Esophagus squamous epithelium (tissue), 5 donors: Measurements from ENCODE around the gene SOSTDC1. TPM values are rescaled to one million over a fixed set of nuclear protein-coding genes. Genes with fewer than 3 reads are reported as not detected.
"Not testable (repeated sequence)": the region's sequence is repeated elsewhere in the genome, so short reads cannot be mapped to it uniquely, and the experiment has no call there.

ENCODE experiments used
- DNase-seq: peaks from one replicate; lab custom pipeline; 2025; lab: John Stamatoyannopoulos, UW
- H3K27ac ChIP-seq, 4 donors: fragments of 200-600 bp; sonication (generic); one replicate each; pipeline ENCODE4 v1.5.1; 2016 to 2019; ENCODE audit warnings: mild to moderate bottlenecking in 1 of 4
- H3K27me3 ChIP-seq, 4 donors: fragments of 200-600 bp; sonication (generic); 1 replicate in 3 of 4; 2 replicates in 1 of 4; pipeline versions ENCODE4 v1.5.1 to v1.6.0; 2017 to 2021; ENCODE audit warnings: antibody characterized with exemption in 1 of 4
- H3K36me3 ChIP-seq, 3 donors: fragments of 200-600 bp; sonication (generic); one replicate each; pipeline ENCODE4 v1.5.1; 2016 to 2019
- H3K4me1 ChIP-seq, 3 donors: fragments of 200-600 bp; sonication (generic); one replicate each; pipeline ENCODE4 v1.5.1; 2017 to 2019
- H3K4me3 ChIP-seq, 4 donors: fragments of 200-600 bp; sonication (generic); 1 replicate in 3 of 4; 2 replicates in 1 of 4; pipeline ENCODE4 v1.5.1; 2016 to 2019; ENCODE audit warnings: mild to moderate bottlenecking in 2 of 4, moderate library complexity in 1 of 4
- H3K9me3 ChIP-seq, 3 donors: fragments of 200-600 bp; sonication (generic); one replicate each; pipeline ENCODE4 v1.5.1; 2016 to 2019
- POLR2A ChIP-seq, 4 donors: fragments of 450-650 bp; IDR thresholded peaks; one replicate each; pipeline ENCODE4 v1.6.1; 2017; ENCODE audit warnings: antibody characterized with exemption in 4 of 4, mild to moderate bottlenecking in 4 of 4, moderate library complexity in 3 of 4
- WGBS, 2 donors: methylation state at CpG; one replicate each; pipeline ENCODE4 v1.1.5; 2018; 5-methylcytosine and 5-hydroxymethylcytosine counted together
- intact Hi-C: fragments of 100-400 bp; cut with DNase I; formaldehyde crosslinking; loops from one replicate; pipeline ENCODE4 v1.15.0; 2022
- total RNA-seq, 4 donors: library from RNA; depleted of rRNA; stranded (reverse); fragments of >200 nt; gene quantifications; one replicate each; pipeline ENCODE4 v1.1.0, GENCODE V29; 2016
- TF ChIP-seq, protein P1 (sequence below), 6 experiments: fragments of 450-650 bp in 4 of 6; fragments of 200-600 bp in 2 of 6; sonication (generic) in 2 of 6; IDR thresholded peaks; one replicate each; pipeline ENCODE4 v1.5.1; 2016 to 2019; ENCODE audit warnings: antibody characterized with exemption in 6 of 6, mild to moderate bottlenecking in 4 of 6, moderate library complexity in 4 of 6
- donor health status: DM: yes; HTN: yes; CAD: no.

SOSTDC1 gene
- total RNA-seq, 4 donors from 2014 or later = 0.70 to 2.8 (median 2.6) TPM

DNA sequence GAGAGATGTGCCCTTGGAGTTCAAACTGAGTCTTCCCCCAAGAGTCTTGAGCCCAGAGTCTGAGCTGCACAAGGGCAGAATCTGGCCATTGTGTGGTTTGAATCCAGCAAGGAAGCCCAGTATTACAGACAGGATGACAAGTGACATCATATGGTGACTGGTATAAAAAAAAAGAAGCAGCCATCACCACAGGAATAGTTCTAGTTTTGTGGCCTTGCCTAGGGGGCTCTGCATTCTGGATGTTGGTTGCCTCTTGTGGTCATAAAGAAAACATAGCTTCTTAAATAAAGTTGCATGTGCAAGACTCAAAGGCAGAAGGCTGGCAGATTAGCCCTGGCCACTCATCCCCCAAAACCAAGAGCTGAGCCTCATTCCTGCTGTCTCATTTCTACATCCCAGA lies 44.3 kb upstream of the SOSTDC1 start:
- no peaks in the 10 kb centered on the region for H3K27me3 ChIP-seq
- intact Hi-C loops = no loop called here
- no peaks in the 10 kb centered on the region for H3K4me1 ChIP-seq
- no peak for DNase-seq
- TF ChIP-seq, protein P1, sequence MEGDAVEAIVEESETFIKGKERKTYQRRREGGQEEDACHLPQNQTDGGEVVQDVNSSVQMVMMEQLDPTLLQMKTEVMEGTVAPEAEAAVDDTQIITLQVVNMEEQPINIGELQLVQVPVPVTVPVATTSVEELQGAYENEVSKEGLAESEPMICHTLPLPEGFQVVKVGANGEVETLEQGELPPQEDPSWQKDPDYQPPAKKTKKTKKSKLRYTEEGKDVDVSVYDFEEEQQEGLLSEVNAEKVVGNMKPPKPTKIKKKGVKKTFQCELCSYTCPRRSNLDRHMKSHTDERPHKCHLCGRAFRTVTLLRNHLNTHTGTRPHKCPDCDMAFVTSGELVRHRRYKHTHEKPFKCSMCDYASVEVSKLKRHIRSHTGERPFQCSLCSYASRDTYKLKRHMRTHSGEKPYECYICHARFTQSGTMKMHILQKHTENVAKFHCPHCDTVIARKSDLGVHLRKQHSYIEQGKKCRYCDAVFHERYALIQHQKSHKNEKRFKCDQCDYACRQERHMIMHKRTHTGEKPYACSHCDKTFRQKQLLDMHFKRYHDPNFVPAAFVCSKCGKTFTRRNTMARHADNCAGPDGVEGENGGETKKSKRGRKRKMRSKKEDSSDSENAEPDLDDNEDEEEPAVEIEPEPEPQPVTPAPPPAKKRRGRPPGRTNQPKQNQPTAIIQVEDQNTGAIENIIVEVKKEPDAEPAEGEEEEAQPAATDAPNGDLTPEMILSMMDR (IDR thresholded peaks at IDR 0.05) = no peak
- TF ChIP-seq POLR2A (IDR thresholded peaks at IDR 0.05) = no peak
- H3K27ac ChIP-seq = no peak overlapping the region
- H3K9me3 ChIP-seq = no peaks in the 10 kb centered on the region
- H3K4me3 ChIP-seq = no peak overlapping the region
- H3K36me3 ChIP-seq = no peaks in the 10 kb centered on the region

DNA sequence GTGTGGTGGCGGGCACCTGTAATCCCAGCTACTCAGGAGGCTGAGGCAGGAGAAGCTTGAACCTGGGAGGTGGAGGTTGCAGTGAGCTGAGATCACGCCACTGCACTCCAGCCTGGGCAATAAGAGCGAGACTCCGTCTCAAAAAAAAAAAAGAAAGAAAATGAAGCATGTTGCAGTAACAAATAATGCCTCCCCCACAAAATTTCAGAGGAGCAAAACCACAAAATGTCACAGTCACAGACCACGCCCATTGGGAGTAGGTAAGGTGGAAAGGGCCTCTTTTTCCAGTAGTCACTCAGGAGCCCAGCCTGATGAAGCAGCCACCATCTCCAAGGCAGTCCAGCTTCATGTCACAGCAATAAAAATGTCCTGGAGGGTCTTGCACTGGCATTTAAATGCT lies 40.9 kb upstream of the SOSTDC1 start:
- H3K4me3 ChIP-seq, H3K27ac ChIP-seq, H3K9me3 ChIP-seq, H3K36me3 ChIP-seq, H3K4me1 ChIP-seq, intact Hi-C loops, H3K27me3 ChIP-seq, DNase-seq: not testable (repeated sequence)
- WGBS, 2 donors = 77 to 78% methylated on average over 4 to 5 of the region's 5 CpGs

DNA sequence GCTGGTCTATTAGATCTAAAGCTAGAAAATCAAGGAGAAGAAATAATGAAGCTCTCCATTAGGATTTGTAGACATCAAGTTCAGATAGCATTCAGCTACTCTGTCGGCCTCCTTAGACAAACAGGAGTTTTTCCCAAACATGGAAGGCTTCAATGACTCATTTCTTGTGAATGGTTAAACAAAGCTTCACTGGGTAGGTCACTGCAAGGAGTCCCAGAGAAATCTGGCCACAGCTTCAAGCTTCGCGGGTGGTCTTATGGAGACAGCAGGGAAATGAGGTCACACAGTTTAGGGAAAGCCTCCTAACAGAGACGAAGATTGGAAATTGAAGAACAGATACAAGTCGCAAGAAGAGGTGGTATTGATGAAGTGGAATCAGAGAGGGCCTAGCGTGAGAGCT lies 38.5 kb upstream of the SOSTDC1 start:
- no peak for TF ChIP-seq POLR2A (IDR thresholded peaks at IDR 0.05)
- TF ChIP-seq, protein P1 (IDR thresholded peaks at IDR 0.05) = no peak
- 78 to 82% methylated on average over 6 of the region's 6 CpGs for WGBS, 2 donors
- Histone ChIP-seq H3K36me3 (no peaks in the 10 kb centered on the region), H3K9me3 (no peaks in the 10 kb centered on the region), H3K27me3 (no peaks in the 10 kb centered on the region), H3K27ac (no peak overlapping the region), H3K4me3 (no peak overlapping the region), H3K4me1 (no peaks in the 10 kb centered on the region)
- intact Hi-C loops = no loop called here
- DNase-seq = no peak

DNA sequence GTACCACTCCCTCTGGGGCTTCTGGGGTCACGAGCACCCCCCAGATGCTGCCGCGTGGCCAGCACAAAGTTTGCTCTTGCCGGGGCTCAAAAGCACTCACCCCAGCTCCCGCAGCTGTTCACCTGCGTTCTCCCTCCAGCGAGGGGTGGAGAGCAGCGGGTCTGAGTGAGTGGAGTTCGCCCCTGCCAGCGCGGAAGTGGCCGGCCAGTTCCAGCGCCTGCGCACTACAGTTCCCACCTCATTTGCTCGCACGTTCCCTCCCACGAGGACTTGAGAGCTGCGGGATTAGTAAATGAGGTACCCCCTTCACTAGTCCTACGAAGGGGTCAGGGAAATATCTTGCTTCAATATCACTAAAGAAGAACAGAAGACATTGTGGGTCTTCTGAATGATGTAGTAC lies 36.8 kb upstream of the SOSTDC1 start:
- 93 to 98% methylated on average over 15 to 19 of the region's 19 CpGs for WGBS, 2 donors
- H3K4me1 ChIP-seq = no peaks in the 10 kb centered on the region

DNA sequence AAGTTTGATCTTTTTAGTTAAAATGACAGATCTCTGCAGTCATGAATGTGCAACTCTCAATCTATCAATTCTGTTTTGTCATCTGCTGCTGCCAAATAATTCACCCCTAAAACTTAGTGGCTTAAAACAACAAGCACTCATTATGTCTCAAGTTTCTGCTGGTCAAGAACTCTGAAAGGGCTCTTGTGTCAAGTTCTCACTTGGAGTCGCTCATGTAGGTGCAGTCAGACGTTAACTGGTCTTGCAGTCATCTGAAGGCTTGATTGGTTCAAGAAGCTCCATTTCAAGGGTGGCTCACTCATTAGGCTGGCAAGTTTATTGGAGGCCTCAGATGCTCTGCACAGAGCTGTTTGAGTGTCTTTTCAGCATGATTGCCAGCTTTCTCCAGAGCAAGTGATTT lies 32.6 kb upstream of the SOSTDC1 start:
- Histone ChIP-seq H3K27me3 (no peaks in the 10 kb centered on the region), H3K9me3 (no peaks in the 10 kb centered on the region), H3K27ac (no peak overlapping the region), H3K4me3 (no peak overlapping the region), H3K4me1 (peaks cover 0 to 24% (median 0%) of the 10 kb centered on the region in 3 donors), H3K36me3 (no peaks in the 10 kb centered on the region)
- intact Hi-C loops = no loop called here
- WGBS, 2 donors = 81 to 87% methylated on average over 2 of the region's 2 CpGs
- no peak for DNase-seq
- no peak for TF ChIP-seq POLR2A (IDR thresholded peaks at IDR 0.05)
- TF ChIP-seq, protein P1 (IDR thresholded peaks at IDR 0.05) = no peak

More for the DNA sequence above, 36.8 kb upstream of the SOSTDC1 start:
- H3K27me3 ChIP-seq = no peaks in the 10 kb centered on the region
- H3K36me3 ChIP-seq = no peaks in the 10 kb centered on the region
- H3K9me3 ChIP-seq = no peaks in the 10 kb centered on the region
- no peak for TF ChIP-seq POLR2A (IDR thresholded peaks at IDR 0.05)
- TF ChIP-seq, protein P1 (IDR thresholded peaks at IDR 0.05) = no peak
- H3K27ac ChIP-seq = no peak overlapping the region
- intact Hi-C loops = no loop called here
- DNase-seq = no peak
- no peak overlapping the region for H3K4me3 ChIP-seq
